ENCODE results near the gene KCTD19. TPM values are rescaled to one million over a fixed set of nuclear protein-coding genes. Genes with fewer than 3 reads are reported as not detected.

The KCTD19 gene
- total RNA-seq, 3 donors from 2014 or later = 0.05 TPM; not detected in 2

DNA sequence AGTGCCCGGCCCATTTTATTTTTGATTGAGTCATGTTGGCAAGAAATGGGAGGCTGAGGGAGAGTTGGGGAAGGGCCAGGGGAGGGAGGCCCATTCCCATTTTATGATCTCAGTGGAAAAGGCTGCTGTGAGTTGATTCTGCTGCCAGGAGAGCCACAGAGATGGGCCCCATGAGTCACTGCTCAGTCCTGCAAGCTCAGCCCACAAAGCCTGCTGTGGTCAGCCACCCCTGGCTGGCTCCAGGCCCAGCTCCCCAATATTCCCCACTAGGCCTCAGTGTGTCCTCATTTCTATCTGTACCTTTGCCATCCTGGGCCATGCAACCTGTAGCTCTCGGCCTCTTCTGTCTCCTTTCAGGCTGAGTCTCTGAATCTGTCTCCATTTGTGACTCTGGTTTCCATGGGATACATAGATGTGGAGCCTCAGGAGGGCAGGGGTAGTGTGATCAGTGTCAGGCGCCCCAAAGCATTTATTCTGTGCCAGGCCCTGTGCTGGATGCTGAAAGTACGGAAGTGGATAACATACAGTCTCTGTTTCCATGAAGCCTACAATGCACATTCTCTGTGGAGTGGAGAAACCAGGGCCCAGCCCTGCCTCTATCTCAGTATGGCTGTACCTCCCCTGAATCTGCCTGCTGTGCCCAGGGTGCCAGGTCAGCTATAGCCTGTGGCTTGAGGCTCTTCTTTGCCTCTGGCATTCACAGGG is 49.1 kb downstream of the KCTD19 start:
- ATAC-seq = peak; percentile 4
- no peaks in the 10 kb centered on the region for H3K9me3 ChIP-seq
- no peak overlapping the region for H3K4me3 ChIP-seq
- H3K36me3 ChIP-seq (ENCODE audit: low read depth) = no peaks in the 10 kb centered on the region
- peaks cover 5% of the 10 kb centered on the region for H3K4me1 ChIP-seq (ENCODE audit: low read depth)
- DNase-seq = peak; percentile 29 to 70 (median 44)
- no peak for TF ChIP-seq CTCF (IDR thresholded peaks at IDR 0.05)
- intact Hi-C loops (cut with DNase I, micrococcal nuclease) = no loop called here

DNA sequence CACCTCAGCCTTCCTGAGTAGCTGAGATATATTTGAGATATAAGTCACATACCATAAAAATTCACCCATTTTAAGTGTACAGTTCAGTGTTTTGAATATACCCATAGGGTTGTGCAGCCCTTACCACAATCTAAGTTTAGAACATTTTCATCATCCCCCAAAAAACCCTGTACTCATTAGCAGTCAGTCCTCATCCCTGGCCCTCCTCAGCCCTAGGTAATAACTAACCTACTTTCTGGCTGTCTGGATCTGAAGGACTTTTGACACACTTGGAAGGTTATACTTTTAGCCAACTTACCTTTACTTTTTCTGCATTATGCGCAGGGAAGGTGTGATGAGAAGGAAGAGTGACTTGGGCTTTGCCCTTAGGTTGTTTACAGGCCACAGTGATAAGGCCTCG is 51.2 kb downstream of the KCTD19 start:
- no peaks in the 10 kb centered on the region for H3K9me3 ChIP-seq
- peaks cover 5% of the 10 kb centered on the region for H3K4me1 ChIP-seq (ENCODE audit: low read depth)
- no peaks in the 10 kb centered on the region for H3K36me3 ChIP-seq (ENCODE audit: low read depth)
- intact Hi-C loops (cut with DNase I, micrococcal nuclease) = no loop called here
- DNase-seq = no peak
- TF ChIP-seq CTCF (IDR thresholded peaks at IDR 0.05) = no peak
- ATAC-seq = no peak
- no peak overlapping the region for H3K4me3 ChIP-seq

GRCh38 chr16:67271446-67271845 is 55.1 kb downstream of the KCTD19 start:
- Histone ChIP-seq H3K4me3 (no peak overlapping the region), H3K9me3 (no peaks in the 10 kb centered on the region), H3K4me1 (ENCODE audit: low read depth) (no peaks in the 10 kb centered on the region), H3K36me3 (ENCODE audit: low read depth) (no peaks in the 10 kb centered on the region)
- intact Hi-C loops (cut with DNase I, micrococcal nuclease) = no loop called here
- TF ChIP-seq CTCF (IDR thresholded peaks at IDR 0.05) = no peak
- ATAC-seq (no peak), DNase-seq (peak in 2 of 3 donors; percentile 18 to 26)

- peak in 2 of 3 donors; percentile 16 to 30 for DNase-seq
- Histone ChIP-seq H3K4me1 (ENCODE audit: low read depth) (no peaks in the 10 kb centered on the region), H3K9me3 (no peaks in the 10 kb centered on the region), H3K36me3 (ENCODE audit: low read depth) (no peaks in the 10 kb centered on the region), H3K4me3 (no peak overlapping the region)
- intact Hi-C loops (cut with DNase I, micrococcal nuclease) = no loop called here
- TF ChIP-seq CTCF (IDR thresholded peaks at IDR 0.05) = no peak
- no peak for ATAC-seq
Measured at GRCh38 chr16:67270931-67271338, 55.6 kb downstream of the KCTD19 start.

DNA sequence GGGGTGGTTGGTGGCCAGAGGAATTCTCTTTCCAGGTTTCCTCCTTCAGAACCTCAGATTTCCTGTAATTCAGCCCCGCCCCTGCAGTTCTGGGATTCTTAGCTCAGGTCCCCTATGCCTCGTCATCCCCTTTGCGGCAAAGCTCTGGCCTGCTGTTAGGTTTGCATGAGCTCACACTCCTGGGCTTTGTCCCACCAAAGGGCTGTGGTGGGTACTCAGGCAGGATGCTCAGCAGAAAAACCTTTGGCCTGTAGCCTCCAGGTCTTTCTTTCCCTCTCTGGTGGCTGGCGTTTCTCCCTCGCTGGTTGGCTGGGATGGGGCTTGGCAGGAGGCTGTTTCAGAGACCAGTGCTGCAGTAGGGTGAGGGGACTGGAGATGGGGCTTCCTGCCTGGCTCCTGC is 56.8 kb downstream of the KCTD19 start:
- ATAC-seq = peak; percentile 26
- intact Hi-C loops (cut with DNase I, micrococcal nuclease) = no loop called here
- TF ChIP-seq CTCF (IDR thresholded peaks at IDR 0.05) = no peak
- DNase-seq = peak in 2 of 3 donors; percentile 12 to 14
- no peaks in the 10 kb centered on the region for H3K4me1 ChIP-seq (ENCODE audit: low read depth)
- H3K4me3 ChIP-seq = no peak overlapping the region
- no peaks in the 10 kb centered on the region for H3K36me3 ChIP-seq (ENCODE audit: low read depth)
- no peaks in the 10 kb centered on the region for H3K9me3 ChIP-seq

Data from mucosa of descending colon (tissue), 3 donors.